Left renal cortex interstitium (tissue), 4 donors: Measurements from ENCODE around the gene ATG9A. TPM values are rescaled to one million over a fixed set of nuclear protein-coding genes. Genes with fewer than 3 reads are reported as not detected.

Source experiments
- DNase-seq, 4 donors: peaks; one replicate each; pipeline ENCODE4 v3.0.0-alpha.2; 2013; ENCODE audit warnings: low read depth in 4 of 4, low spot score in 2 of 4, missing footprints in 1 of 4
- polyA plus RNA-seq, 4 donors: library from polyadenylated mRNA; unstranded; fragments of 120-200 nt; gene quantifications; one replicate each; pipeline ENCODE4 v1.2.1, GENCODE V29; 2013; ENCODE audit not compliant: insufficient read length in 4 of 4

The ATG9A gene
- polyA plus RNA-seq, 4 donors = 39.7 to 46.4 (median 42.8) TPM

DNA sequence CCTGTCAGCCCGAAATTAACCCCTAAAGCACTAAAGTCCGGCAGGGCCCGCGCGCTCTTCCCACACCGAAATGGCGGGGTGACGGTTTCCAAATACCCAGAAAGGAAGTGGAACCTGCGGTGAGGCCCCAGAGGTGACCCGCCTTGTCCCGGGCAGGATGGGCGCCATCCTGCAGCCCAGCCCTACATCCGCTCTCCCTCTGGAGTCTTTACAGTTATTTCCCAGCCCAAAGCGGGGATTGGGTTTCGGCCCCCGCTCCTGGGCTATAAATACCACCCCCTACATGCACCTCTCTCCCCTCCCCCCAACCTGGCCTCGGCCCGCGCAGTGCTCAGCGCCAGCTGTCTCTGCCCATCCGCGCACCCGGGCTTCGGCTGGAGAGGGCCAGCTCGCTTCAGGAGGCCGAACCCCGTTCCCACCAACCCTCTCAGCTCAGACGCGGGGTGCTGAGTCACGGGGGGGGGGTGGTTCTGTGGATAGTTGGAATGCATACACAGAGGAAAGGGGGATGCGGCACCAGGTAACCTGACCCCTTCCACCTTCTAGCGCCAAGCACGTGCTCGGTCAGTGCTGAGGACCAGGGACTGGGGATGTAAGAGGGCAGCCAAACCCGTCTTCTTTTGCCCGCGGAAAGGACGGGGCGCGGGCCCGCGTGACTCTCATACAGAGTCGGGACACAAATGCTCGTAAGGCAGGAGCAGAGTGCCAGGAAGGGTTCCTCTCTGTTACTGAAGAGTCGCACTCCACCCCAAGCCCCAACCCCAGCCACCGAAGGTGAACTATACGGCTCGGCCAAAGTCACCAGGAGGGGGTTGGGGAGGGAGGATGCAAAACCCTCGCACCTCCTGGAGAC lies 23.7 kb upstream of the ATG9A start, which contains the start of gene TUBA4B:
TUBA4B (plus strand) TSS at position 344 of the 853 bp plus-strand sequence; CDS start at position 509, 165 bp downstream.
- no peak for DNase-seq

DNA sequence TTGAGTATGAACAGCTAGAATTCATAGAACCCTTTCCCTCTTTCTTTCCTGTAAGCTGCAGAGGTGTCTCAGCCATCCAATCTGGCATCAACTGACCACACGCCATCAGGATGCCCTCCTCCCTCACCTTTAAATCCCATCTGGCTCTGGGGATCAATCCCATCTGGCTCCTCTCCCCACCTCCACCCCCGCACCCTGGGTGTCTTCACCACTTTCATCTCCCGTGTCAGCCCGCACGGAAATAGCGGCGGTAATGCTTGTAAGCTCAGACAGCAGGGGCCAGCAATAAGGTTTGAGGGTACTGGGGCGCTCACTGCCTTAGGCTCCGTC lies 23.1 kb upstream of the ATG9A start:
- no peak for DNase-seq

- no peak for DNase-seq
Measured at GRCh38 chr2:219252084-219252483, 22.6 kb upstream of the ATG9A start.

GRCh38 chr2:219251656-219252055 lies 22.2 kb upstream of the ATG9A start:
- DNase-seq = no peak

DNA sequence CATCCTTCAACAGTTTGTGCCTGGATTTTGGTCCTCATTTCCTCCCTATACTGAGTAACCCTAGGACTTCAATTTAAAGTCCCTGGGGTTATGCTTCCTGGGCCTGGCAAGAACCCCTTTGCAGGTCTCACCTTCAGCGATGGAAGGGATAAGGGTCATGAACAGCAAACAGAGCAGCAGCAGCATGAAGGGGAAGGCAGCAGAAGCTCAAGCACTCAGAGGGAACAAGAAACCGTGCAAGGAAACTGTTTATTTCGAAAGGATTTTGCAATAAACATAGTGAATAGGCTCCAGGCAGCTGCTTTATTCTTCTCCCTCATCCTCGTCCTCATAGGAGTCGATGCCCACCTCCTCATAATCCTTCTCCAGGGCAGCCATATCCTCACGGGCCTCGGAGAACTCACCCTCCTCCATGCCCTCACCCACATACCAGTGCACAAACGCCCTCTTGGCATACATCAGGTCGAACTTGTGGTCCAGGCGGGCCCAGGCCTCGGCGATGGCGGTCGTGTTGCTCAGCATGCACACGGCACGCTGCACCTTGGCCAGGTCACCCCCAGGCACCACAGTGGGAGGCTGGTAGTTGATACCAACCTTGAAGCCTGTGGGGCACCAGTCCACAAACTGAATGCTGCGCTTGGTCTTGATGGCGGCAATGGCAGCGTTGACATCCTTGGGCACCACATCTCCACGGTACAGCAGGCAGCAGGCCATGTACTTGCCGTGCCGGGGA lies 20.8 kb upstream of the ATG9A start:
- no peak for DNase-seq

DNA sequence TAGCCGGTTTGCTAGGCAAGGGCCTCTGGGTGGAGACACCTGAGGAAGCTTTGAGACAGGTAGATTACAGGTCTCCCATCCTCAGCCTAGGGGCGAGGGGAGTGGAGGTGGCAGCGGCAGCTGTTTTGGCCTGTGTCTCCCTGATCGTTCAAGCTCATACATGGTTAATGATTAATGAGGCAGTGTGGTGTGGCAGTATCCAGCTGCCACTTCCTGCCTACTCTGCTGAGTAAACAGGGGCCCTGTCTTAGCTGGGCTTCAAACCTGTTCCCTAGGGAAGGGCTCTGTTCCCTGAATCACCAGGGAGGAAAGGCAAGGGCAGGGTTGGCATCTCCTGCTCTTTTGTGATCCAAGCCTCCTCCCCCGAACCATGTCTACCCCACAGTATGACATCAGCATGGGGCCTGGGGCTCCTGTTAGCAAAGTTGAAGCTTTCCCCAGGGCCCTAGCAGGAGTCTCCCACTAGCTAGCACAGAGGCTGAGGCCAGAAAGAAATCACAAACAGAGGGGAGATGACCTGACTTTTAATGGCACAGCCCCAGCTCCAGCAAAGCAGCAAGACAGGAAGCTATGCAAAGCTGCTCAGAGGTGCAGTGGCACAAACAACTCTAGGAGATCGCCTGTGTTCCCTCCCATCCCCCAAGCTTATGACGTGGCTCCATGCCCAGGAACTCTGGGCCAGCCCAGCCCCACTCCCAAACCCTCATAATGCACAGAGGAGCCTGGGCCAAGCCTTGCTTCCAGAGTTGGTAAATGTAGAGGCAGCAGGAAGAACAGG lies 20.0 kb upstream of the ATG9A start:
- peak in 1 of 4 donors; percentile 29 for DNase-seq

- DNase-seq = no peak
Measured at GRCh38 chr2:219248845-219249202, 19.4 kb upstream of the ATG9A start.

- DNase-seq = no peak
Measured at GRCh38 chr2:219247678-219248642, 18.5 kb upstream of the ATG9A start.

GRCh38 chr2:219246559-219246958 lies 17.1 kb upstream of the ATG9A start:
- no peak for DNase-seq

GRCh38 chr2:219245899-219246230 lies 16.4 kb upstream of the ATG9A start:
- DNase-seq = no peak

- DNase-seq = peak; percentile 83 to 92 (median 88)
Measured at GRCh38 chr2:219245148-219245898, 15.9 kb upstream of the ATG9A start, which contains the start of the genes GLB1L and STK16. TSS of gene GLB1L (minus strand) at chr2:219245444. CDS start at chr2:219243573, 1,871 bp downstream. TSS of gene STK16 (plus strand) at chr2:219245479. CDS start at chr2:219246000, 521 bp downstream.

- no peak for DNase-seq
Measured at GRCh38 chr2:219244789-219245147, 15.3 kb upstream of the ATG9A start.

DNA sequence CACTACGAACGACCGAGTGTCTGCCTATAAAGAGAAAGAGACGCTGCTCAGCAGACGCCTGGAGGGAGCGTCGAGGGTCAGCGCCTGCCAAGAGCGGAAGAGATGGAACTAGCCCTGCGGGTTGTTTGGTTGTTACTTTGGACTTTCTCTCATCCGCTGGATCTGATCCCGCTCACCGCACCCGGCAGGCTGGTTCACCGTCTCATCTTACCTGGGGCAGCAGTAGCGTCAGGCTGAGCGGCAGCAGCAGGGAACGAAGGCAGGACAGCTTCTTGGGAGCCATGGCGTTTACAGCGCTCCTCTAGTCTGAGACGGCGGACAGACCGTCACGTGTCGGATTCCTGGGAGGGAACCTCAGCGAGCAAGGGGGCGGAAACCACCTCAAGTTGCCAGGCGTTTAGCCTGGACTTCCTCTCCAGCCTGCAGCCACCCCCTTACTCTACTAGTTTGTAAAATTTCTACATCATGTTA lies 13.9 kb upstream of the ATG9A start:
- DNase-seq = no peak

DNA sequence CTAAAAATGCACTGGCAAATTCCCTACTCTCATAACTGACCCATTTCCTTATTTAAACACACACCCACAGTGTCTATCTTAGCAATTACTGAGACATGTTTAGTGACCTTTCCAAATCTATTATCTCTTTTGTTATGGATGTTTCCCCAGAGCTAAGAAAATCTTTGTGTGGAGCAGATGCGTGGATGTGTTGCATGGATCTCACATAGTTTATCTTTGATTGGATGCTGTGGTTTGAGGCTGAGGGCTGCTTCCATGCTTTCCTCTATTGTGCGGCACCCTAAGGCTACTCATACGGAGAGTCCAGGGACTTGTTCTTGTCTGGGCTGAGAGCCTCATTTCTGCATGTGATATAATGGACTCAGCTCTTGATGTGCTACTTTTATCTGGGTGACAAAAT lies 4.9 kb upstream of the ATG9A start:
- no peak for DNase-seq

DNA sequence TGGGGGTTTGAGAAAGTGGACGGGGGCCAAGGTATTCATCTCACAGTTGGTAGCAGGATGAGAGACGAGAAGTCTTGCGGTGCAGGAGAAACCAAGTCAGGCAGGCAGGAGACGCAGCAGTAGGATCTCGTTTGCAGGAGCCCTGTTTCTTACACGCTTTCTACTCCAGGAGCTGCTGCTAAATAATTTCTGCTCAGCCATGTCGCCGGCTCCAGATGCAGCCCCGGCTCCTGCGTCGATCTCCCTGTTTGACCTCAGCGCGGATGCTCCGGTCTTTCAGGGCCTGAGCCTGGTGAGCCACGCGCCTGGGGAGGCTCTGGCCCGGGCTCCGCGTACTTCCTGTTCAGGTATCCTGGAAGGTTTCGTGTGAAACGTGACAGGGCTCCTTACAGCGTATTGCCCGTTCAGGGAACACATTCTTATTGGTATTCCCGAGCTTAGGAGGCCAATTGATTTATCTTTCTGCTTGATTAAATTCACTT lies 664 bp upstream of the ATG9A start:
- DNase-seq = no peak

DNA sequence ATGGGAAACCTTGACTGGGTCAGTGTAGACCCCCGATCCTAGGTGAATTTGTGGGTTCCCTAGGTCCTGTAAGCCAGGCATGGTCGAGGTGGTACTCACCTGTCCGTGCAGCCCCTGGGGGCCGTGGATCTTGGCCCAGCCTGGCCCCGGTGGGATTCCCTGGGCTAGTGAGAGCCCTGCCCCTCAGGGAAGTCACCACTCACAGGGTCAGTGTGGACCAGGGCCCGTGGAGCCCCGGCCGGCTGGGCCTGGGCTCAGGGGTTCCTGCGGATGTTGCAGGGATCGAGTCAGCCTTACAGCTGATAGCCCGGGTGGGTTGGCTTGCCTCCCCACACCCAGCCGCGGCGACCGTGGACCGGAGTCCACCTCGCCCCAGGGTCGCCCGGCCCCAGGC lies 528 bp downstream of the ATG9A start:
- no peak for DNase-seq

DNA sequence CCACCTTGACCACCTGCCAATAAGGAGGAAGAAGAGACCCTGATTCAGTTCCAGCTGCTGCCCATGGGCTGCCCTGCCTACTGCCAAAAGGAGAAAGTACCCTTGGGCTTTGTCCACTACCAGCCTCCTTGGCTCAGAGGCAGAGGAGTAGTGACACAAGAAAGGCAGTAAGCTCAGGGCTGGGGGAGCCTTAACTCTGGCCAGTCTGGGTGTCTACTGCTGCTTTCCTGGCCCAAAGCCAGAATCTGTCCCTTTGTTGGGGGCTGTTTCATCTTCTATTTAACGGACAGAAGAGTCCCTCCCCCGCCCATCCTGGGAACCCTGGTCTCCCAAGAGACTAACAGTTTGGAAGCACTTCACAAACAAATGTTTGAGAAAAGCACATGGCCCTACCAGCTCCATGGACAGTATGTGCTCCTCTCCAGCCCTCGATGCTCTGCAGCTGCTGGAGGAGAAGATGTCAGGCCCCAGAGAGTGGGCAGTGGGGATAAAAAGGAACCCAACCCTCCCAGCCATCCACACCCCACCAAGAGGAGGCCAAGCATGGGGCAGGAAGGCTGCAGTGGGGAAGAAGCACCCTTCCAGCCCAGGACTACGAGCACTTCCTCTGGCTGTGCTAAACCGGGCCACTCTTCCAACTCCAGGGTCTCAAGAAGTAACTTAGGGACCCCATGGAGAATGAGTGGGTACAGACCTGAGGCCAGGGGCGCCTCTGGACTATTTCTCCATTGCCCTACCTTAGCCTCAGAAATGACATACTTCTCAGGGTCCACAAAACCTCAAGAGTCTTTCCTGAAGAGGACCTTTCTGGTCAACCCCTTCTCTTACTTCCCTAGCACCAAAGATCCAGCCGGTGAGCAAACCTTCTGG lies 1.2 kb downstream of the ATG9A start:
- DNase-seq = no peak

DNA sequence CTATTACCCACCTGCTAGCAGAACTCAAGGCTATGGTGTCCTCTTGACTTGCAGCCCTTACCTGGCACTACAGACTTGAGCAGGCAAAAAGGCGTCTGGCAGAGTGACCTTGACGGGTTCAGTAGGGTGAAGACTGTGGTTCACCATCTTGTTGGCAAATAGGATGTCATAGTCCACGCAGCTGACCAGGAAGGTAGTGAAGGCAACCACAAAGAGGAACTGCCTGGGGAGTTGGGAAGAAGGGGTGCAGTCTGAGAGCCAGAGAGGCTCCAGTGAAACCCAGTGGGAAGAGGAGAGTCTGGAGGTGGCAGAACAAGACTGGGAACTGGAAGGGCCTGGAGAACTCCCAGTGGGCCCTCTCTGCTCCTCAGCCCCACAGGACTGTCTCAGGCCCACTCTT lies 4.1 kb downstream of the ATG9A start:
- no peak for DNase-seq
